Loucy (cell line): ENCODE data around the gene COL12A1.

ENCODE experiments used
- H2AFZ ChIP-seq: fragments of 200-600 bp; sonication (generic); 2 replicates; pipeline ENCODE4 v1.6.0; 2016; ENCODE audit warnings: antibody characterized with exemption, mild to moderate bottlenecking, low read length, moderate library complexity
- H3F3A ChIP-seq: fragments of 200-600 bp; 2 replicates; pipeline ENCODE4 v1.6.0; 2016; ENCODE audit warnings: antibody characterized with exemption, low read depth, mild to moderate bottlenecking
- H3K27me3 ChIP-seq: fragments of 200-600 bp; sonication (generic); 2 replicates; pipeline ENCODE4 v1.6.1; 2014; ENCODE audit warnings: low read length, mild to moderate bottlenecking; ENCODE audit not compliant: insufficient read depth, poor library complexity, severe bottlenecking
- H3K36me3 ChIP-seq: fragments of 200-600 bp; sonication (generic); 2 replicates; pipeline ENCODE4 v1.6.1; 2016; ENCODE audit warnings: low read length; ENCODE audit not compliant: insufficient read depth
- H3K4me1 ChIP-seq: fragments of 200-600 bp; sonication (generic); 2 replicates; pipeline ENCODE4 v1.5.1; 2014; ENCODE audit warnings: low read length, mild to moderate bottlenecking; ENCODE audit not compliant: insufficient read depth, poor library complexity, severe bottlenecking
- H3K4me2 ChIP-seq: fragments of 200-600 bp; sonication (generic); 2 replicates; pipeline ENCODE4 v1.6.0; 2014; ENCODE audit warnings: antibody characterized with exemption, low read length, low read depth, mild to moderate bottlenecking; ENCODE audit not compliant: poor library complexity, severe bottlenecking
- H3K4me3 ChIP-seq: fragments of 200-600 bp; sonication (generic); 2 replicates; pipeline ENCODE4 v1.5.1; 2014; ENCODE audit warnings: low read length, mild to moderate bottlenecking, mixed read lengths; ENCODE audit not compliant: poor library complexity, severe bottlenecking
- H3K79me2 ChIP-seq: fragments of 200-600 bp; sonication (generic); 2 replicates; pipeline ENCODE4 v1.6.1; 2014; ENCODE audit warnings: low read length; ENCODE audit not compliant: insufficient read depth
- H3K9ac ChIP-seq: fragments of 200-600 bp; sonication (generic); 2 replicates; pipeline ENCODE4 v1.6.0; 2014; ENCODE audit warnings: mild to moderate bottlenecking, low read depth, low read length, moderate library complexity; ENCODE audit not compliant: poor library complexity, severe bottlenecking
- H3K9me2 ChIP-seq: fragments of 200-600 bp; sonication (generic); replicated peaks from 2 replicates; pipeline ENCODE4 v1.6.1; 2016; ENCODE audit warnings: low read depth, low read length, mixed read lengths
- H3K9me3 ChIP-seq: fragments of 200-600 bp; sonication (generic); 2 replicates; pipeline ENCODE4 v1.6.1; 2014; ENCODE audit warnings: mild to moderate bottlenecking, antibody characterized with exemption, low read length, low read depth; ENCODE audit not compliant: insufficient read depth
- H4K20me1 ChIP-seq: fragments of 200-600 bp; sonication (generic); 2 replicates; pipeline ENCODE4 v1.6.0; 2014; ENCODE audit warnings: antibody characterized with exemption, low read length, mild to moderate bottlenecking; ENCODE audit not compliant: insufficient read depth, poor library complexity, severe bottlenecking
- CTCF ChIP-seq: fragments of 200-600 bp; sonication (generic); conservative IDR thresholded peaks from 2 replicates; pipeline ENCODE4 v1.5.1; 2014; ENCODE audit warnings: mild to moderate bottlenecking, antibody characterized with exemption, low read length
- EZH2phosphoT487 ChIP-seq: fragments of 200-600 bp; IDR thresholded peaks from 2 replicates; pipeline ENCODE4 v1.6.1; 2018; ENCODE audit warnings: antibody characterized with exemption, mild to moderate bottlenecking, moderate library complexity, borderline replicate concordance

The COL12A1 gene

DNA sequence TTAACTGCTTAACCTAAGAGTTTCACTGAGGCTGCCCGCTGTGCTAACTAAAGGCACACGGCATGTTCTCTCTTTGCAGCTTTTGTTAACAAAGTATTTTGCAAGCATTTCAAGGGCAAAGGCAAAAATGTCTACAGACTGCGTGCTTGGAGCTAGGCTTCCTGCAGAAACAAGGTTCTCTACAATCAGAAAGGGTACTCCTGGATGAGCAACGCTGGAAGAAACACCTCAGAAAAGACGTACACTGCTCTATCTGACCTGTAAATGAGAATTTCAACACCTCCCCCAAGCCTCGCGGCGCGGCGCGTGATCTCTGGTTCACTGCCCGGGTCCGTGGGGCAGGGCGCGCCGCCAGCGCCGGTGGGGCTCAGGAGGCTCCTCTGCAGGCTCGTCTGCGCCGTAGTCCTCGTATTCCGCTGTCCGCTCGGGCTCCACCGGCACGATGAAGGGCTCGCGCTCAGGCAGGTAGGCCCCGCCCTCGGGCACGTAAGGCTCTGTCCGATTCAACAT lies 120.9 kb downstream of the COL12A1 start:
- Histone ChIP-seq H3K4me2 (no peak overlapping the region), H3K9me3 (no peaks in the 10 kb centered on the region), H3K9me2 (no peaks in the 10 kb centered on the region), H3F3A (no peaks in the 10 kb centered on the region), H2AFZ (no peak overlapping the region), H3K79me2 (no peaks in the 10 kb centered on the region), H3K9ac (no peak overlapping the region), H4K20me1 (no peaks in the 10 kb centered on the region), H3K4me3 (no peak overlapping the region), H3K4me1 (no peaks in the 10 kb centered on the region), H3K27me3 (no peaks in the 10 kb centered on the region), H3K36me3 (no peaks in the 10 kb centered on the region)
- TF ChIP-seq EZH2phosphoT487: no peak
- no peak for TF ChIP-seq CTCF

DNA sequence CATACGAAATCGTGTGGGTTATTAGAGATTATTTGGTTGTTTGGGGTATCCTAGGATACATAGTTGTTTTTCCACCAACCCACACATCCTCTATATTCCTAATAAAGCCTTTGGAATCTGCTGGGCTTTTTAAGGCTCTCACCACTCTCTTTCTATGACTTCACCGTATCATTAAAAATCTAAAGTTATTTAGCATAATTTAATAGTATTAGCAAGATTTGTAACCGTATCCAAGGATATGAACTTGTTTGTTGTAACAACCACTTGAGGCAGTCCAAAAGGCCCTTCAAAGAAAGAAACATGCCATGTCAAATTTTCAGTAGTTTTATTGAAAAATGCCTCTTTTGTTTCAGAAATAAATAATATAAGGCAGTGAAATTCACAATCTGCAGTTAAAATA lies 121.8 kb downstream of the COL12A1 start:
- no peak overlapping the region for H3K4me3 ChIP-seq
- H3K9ac ChIP-seq: no peak overlapping the region
- H2AFZ ChIP-seq: no peak overlapping the region
- H3K4me1 ChIP-seq: no peaks in the 10 kb centered on the region
- no peaks in the 10 kb centered on the region for H3K27me3 ChIP-seq
- H3K36me3 ChIP-seq: no peaks in the 10 kb centered on the region
- H3K9me2 ChIP-seq: no peaks in the 10 kb centered on the region
- no peaks in the 10 kb centered on the region for H3K79me2 ChIP-seq
- no peak overlapping the region for H3K4me2 ChIP-seq
- TF ChIP-seq CTCF (no peak), EZH2phosphoT487 (no peak)
- no peaks in the 10 kb centered on the region for H4K20me1 ChIP-seq
- H3F3A ChIP-seq: no peaks in the 10 kb centered on the region
- H3K9me3 ChIP-seq: no peaks in the 10 kb centered on the region

GRCh38 chr6:75081921-75082320 lies 123.9 kb downstream of the COL12A1 start:
- Histone ChIP-seq H3K36me3 (no peaks in the 10 kb centered on the region), H2AFZ (no peak overlapping the region), H3K4me2 (no peak overlapping the region), H3K4me1 (no peaks in the 10 kb centered on the region), H3K9me3 (no peaks in the 10 kb centered on the region; the same call in 1 of the 2 replicates), H3K79me2 (no peaks in the 10 kb centered on the region), H3K9me2 (no peaks in the 10 kb centered on the region), H3F3A (no peaks in the 10 kb centered on the region), H3K27me3 (no peaks in the 10 kb centered on the region), H4K20me1 (no peaks in the 10 kb centered on the region), H3K9ac (no peak overlapping the region), H3K4me3 (no peak overlapping the region)
- TF ChIP-seq CTCF: no peak
- no peak for TF ChIP-seq EZH2phosphoT487
